Measurements from ENCODE around the gene EDDM3A. TPM values are rescaled to one million over a fixed set of nuclear protein-coding genes. Genes with fewer than 3 reads are reported as not detected.

The EDDM3A gene
- polyA plus RNA-seq, 2 of the 4 experiments (the other 2 are of a cell fraction), result not detected

GRCh38 chr14:20714593-20715250 is 31.0 kb upstream of the EDDM3A start:
- Histone ChIP-seq H3K4me3 (no peak overlapping the region), H3K9me3 (peaks cover 7% of the 10 kb centered on the region; the same call in 1 of the 3 replicates), H3K4me2 (peak overlapping the region; percentile 25; the same call in 2 of the 3 replicates), H3K4me1 (no peaks in the 10 kb centered on the region), H3K27ac (no peak overlapping the region)
- ATAC-seq (peak in 1 of 2 experiments; percentile 34; a peak in 1 of 6 replicates), DNase-seq (ENCODE audit: low read depth in 1 of 2, low spot score in 1 of 2) (no peak), FAIRE-seq (no peak)
- WGBS (ENCODE audit: missing lambda C conversion rate), result 18% methylated on average over 4 of the region's 4 CpGs
- no peak for TF ChIP-seq TFCP2L1 (CRISPR knock-in tag; IDR thresholded peaks at IDR 0.05)
- no peak for TF ChIP-seq NR3C1 (IDR thresholded peaks at IDR 0.05)
- TF ChIP-seq BHLHE40 (IDR thresholded peaks at IDR 0.05; ENCODE audit: low read depth, low read length), result no peak
- TF ChIP-seq RARB (CRISPR knock-in tag; IDR thresholded peaks at IDR 0.05), result no peak
- no peak for TF ChIP-seq SREBF2 (IDR thresholded peaks at IDR 0.05)
- TF ChIP-seq E2F6 (IDR thresholded peaks at IDR 0.05; ENCODE audit: borderline replicate concordance, low read depth), result no peak
- no peak for TF ChIP-seq MAFK (IDR thresholded peaks at IDR 0.05; ENCODE audit: partially characterized antibody)
- no peak for TF ChIP-seq ZFP36 (IDR thresholded peaks at IDR 0.05; ENCODE audit: borderline replicate concordance, partially characterized antibody)
- TF ChIP-seq FOSL2 (IDR thresholded peaks at IDR 0.05), result no peak
- no peak for TF ChIP-seq FOSL2 (CRISPR knock-in tag; IDR thresholded peaks at IDR 0.05)
- no peak for TF ChIP-seq ATOH8 (CRISPR knock-in tag; IDR thresholded peaks at IDR 0.05; ENCODE audit: low read depth)
- TF ChIP-seq BCL3 (IDR thresholded peaks at IDR 0.05), result no peak
- no peak for TF ChIP-seq PHF8 (IDR thresholded peaks at IDR 0.05; ENCODE audit: borderline replicate concordance, low read depth)
- ChIA-PET POLR2A (no interaction called here), CTCF (interaction anchor here (0.8 to 2.0 kb wide), 6 partner anchors 9 to 256 kb away, joined by 3 to 9 read pairs (median 4); no protein-coding TSS in a partner anchor)

- peaks cover 7% of the 10 kb centered on the region; the same call in 1 of the 3 replicates for H3K9me3 ChIP-seq
- H3K27ac ChIP-seq, result no peak overlapping the region
- POLR2A ChIA-PET, result no interaction called here
- H3K4me2 ChIP-seq, result no peak overlapping the region
- 53% methylated on average over 4 of the region's 4 CpGs for WGBS (ENCODE audit: missing lambda C conversion rate)
- H3K4me3 ChIP-seq, result no peak overlapping the region
- ATAC-seq (no peak), FAIRE-seq (no peak), DNase-seq (ENCODE audit: low read depth in 1 of 2, low spot score in 1 of 2) (no peak)
- H3K4me1 ChIP-seq, result no peaks in the 10 kb centered on the region
- CTCF ChIA-PET, result interaction anchor here (0.5 to 2.2 kb wide), 3 partner anchors 18 to 139 kb away, joined by 3 to 5 read pairs (median 3); no protein-coding TSS in a partner anchor
- TF ChIP-seq SMC3 (IDR thresholded peaks at IDR 0.05) (no peak), POLR2A (IDR thresholded peaks at IDR 0.05; ENCODE audit: low read length) (no peak), GATA3 (IDR thresholded peaks at IDR 0.05; ENCODE audit: borderline replicate concordance) (no peak), FOSB (CRISPR knock-in tag; IDR thresholded peaks at IDR 0.05) (no peak), MAZ (IDR thresholded peaks at IDR 0.05; ENCODE audit: borderline replicate concordance, low read depth, low read length) (no peak), ZNF302 (CRISPR knock-in tag; IDR thresholded peaks at IDR 0.05) (no peak), HOXB5 (CRISPR knock-in tag; IDR thresholded peaks at IDR 0.05) (no peak), KDM5A (IDR thresholded peaks at IDR 0.05) (no peak), ZSCAN20 (CRISPR knock-in tag; IDR thresholded peaks at IDR 0.05) (no peak), HOXB13 (CRISPR knock-in tag; IDR thresholded peaks at IDR 0.05; ENCODE audit: low read depth) (no peak)
Measured at GRCh38 chr14:20719777-20720176, 25.9 kb upstream of the EDDM3A start.

- ChIA-PET CTCF (interaction anchor here (1.2 to 2.2 kb wide), 2 partner anchors 24 to 38 kb away, joined by 3 to 5 read pairs; no protein-coding TSS in a partner anchor), POLR2A (no interaction called here)
- Histone ChIP-seq H3K4me1 (no peaks in the 10 kb centered on the region), H3K4me2 (no peak overlapping the region), H3K4me3 (no peak overlapping the region), H3K9me3 (peaks cover 7% of the 10 kb centered on the region; the same call in 1 of the 3 replicates), H3K27ac (no peak overlapping the region)
- FAIRE-seq, result no peak
- WGBS (ENCODE audit: missing lambda C conversion rate), result 23% methylated on average over 6 of the region's 6 CpGs
- no peak for ATAC-seq
- DNase-seq (ENCODE audit: low read depth in 1 of 2, low spot score in 1 of 2), result no peak
- TF ChIP-seq HMGXB4 (CRISPR knock-in tag; IDR thresholded peaks at IDR 0.05; ENCODE audit: borderline replicate concordance) (no peak), CHD2 (IDR thresholded peaks at IDR 0.05; ENCODE audit: low read length, partially characterized antibody) (no peak), EHMT2 (IDR thresholded peaks at IDR 0.05; ENCODE audit: low read depth) (no peak), ZSCAN20 (CRISPR knock-in tag; IDR thresholded peaks at IDR 0.05) (no peak), USF2 (IDR thresholded peaks at IDR 0.05) (no peak), BHLHE40 (IDR thresholded peaks at IDR 0.05; ENCODE audit: low read depth, low read length) (no peak), MYC (IDR thresholded peaks at IDR 0.05; ENCODE audit: borderline replicate concordance, low read length) (no peak), FOXS1 (CRISPR knock-in tag; IDR thresholded peaks at IDR 0.05) (no peak), CEBPB (IDR thresholded peaks at IDR 0.05) (no peak), HEYL (CRISPR knock-in tag; IDR thresholded peaks at IDR 0.05) (no peak)
Measured at GRCh38 chr14:20720741-20721140, 24.9 kb upstream of the EDDM3A start.

All from A549 (cell line).